ENCODE measurements around the gene PRR11.
A peak's percentile ranks its signal among the peaks of the same experiment; 100 is the strongest.
"Not testable (repeated sequence)": the region's sequence is repeated elsewhere in the genome, so short reads cannot be mapped to it uniquely, and the experiment has no call there.

The PRR11 gene

GRCh38 chr17:59220328-59221158, 65.0 kb downstream of the PRR11 start, which contains the start of gene GDPD1:
GDPD1 (plus strand) TSS chr17:59220511; CDS start chr17:59220610, 99 bp downstream.
- DNase-seq (ENCODE audit: low spot score) = peak; percentile 96

DNA sequence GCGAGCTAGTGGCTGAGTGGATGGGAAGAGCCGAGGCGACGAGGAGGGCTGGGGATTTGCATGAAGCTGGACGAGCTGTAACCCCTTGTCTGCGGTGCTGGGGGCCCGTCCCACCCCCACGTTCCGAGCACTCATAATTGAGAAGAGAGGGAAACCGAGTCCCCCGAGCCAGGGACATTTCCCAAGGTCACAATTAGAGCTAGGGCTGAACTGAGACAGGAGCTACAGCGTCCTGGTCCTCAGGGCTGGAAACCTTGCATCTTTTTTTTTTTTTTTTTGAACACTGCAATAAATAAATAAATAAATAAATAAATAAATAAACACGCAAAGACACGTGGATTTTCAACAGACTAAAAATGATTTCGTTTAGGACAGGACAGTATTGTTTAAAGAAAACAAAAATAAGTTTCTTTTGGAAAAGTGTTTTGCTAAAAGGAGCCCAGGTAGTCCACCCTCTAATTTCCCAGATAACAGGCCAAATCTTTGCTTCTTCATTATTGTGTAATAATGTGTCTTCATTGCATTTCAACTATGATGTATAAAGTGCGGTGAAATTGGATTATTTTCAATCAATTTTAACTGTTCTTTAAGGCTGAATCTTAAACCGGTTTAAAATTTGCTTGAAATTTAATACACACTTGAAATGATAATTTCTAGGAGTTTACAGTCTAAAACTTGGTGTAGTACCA, 65.8 kb downstream of the PRR11 start:
- DNase-seq (ENCODE audit: low spot score) = peak; percentile 26

- DNase-seq (ENCODE audit: low spot score) = no peak
Measured at GRCh38 chr17:59223813-59224212, 68.3 kb downstream of the PRR11 start.

GRCh38 chr17:59228588-59228987, 73.0 kb downstream of the PRR11 start:
- not testable (repeated sequence) for DNase-seq (ENCODE audit: low spot score)

DNA sequence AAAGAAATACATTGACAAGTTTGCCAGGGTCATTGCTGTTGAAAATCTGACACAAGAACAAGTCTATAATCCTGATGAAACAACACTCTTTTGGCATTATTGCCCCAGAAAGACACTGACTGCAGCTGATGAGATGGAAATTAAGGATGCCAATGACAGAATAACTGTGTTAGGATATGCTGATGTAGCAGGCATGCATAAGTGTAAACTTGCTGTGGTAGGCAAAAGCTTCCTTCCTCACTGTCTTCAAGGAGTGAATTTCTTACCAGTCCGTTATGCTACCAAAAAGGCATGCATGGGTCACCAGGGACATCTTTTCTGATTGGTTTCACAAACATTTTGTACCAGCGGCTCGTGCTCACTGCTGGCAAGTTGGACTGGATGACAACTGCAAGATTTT, 75.2 kb downstream of the PRR11 start:
- DNase-seq (ENCODE audit: low spot score) = no peak

DNA sequence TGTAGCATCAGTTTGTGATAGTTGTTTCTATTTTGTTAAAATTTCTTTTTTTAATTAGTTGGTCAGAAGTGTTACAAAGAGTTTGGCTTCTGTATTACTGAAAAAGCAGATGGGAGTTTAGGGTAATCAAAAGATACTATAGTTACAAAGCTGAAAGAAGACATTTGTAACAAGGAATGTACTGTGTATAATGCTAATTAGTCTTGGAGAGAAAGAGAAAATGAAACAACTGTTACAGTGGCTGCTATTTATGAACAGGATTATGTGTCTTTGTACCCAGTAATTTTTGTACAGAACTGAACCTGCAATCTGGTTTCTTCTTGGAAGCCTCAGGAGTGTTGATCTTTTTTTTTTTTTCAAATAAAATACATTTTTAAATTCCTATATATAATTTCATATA, 79.1 kb downstream of the PRR11 start:
- DNase-seq (ENCODE audit: low spot score) = no peak

DNA sequence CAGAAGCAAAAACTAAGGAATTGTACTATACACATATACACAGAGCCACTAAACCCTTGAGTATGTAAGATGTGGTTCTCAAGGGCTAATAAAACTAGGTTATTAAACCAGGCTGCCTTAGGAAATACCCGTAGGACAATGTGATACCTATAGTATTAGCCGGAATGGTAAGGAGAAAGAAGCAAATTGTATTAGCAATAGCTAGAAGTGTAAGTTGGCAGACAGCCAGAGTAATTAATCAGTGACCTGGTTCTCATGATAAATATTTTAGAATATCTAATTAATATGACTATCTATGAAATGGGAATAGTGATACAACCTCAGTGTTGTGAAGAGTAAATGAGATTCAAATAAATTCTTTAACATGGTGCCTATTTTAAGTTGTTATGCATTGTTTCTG, 83.4 kb downstream of the PRR11 start:
- DNase-seq (ENCODE audit: low spot score) = no peak

- no peak for DNase-seq (ENCODE audit: low spot score)
Measured at GRCh38 chr17:59244081-59244480, 88.5 kb downstream of the PRR11 start.
